Measurements from ENCODE around the gene LRRK2.
"Not testable (repeated sequence)": the region's sequence is repeated elsewhere in the genome, so short reads cannot be mapped to it uniquely, and the experiment has no call there.

The LRRK2 gene

DNA sequence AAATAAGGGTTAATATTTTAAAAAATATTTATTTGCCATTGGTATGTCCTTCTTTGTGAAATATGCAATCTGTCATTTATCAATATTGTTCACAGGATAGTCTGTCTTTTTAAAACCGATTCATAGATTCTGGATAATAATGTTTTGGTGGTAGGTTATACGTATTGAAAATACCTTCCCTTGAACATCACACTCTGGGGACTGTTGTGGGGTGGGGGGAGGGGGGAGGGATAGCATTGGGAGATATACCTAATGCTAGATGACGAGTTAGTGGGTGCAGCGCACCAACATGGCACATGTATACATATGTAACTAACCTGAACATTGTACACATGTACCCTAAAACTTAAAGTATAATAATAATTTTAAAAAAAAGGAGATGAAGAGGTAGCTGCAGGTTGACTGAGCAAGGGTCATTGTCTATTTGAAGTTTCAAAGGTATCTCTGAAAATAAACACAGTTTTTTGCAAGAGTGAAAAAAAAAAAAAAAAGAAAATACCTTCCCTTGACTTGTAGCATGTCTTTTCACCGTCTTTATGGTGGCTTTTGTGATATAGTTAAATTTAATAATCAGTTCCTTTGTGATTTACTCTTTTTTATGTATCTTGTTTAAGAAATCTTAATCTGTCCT is 19.8 kb downstream of the LRRK2 start:
- not testable (repeated sequence) for DNase-seq (ENCODE audit: low read depth in 3 of 3, low spot score in 1 of 3)

DNA sequence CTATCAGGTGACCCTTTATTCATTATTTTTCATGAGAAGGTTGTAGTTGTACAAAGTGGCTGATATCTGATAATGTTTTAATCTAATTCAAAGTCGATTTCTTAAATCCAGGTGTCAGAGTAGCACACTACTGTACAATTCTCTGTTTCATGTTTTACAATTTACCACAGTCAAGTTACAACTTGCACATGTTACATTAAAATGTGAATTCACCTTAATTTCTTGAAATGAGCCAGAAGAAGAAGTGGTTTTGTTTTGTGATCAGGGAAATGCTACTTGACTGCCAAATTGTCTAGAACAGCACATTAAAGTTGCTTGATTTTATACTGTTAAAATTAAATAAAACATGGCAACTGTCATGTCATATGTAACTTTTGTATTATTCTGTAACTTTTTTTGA is 23.2 kb downstream of the LRRK2 start:
- DNase-seq (ENCODE audit: low read depth in 3 of 3, low spot score in 1 of 3): no peak

GRCh38 chr12:40248585-40249297 is 23.9 kb downstream of the LRRK2 start:
- DNase-seq (ENCODE audit: low read depth in 3 of 3, low spot score in 1 of 3): no peak

- not testable (repeated sequence) for DNase-seq (ENCODE audit: low read depth in 3 of 3, low spot score in 1 of 3)
These were observed 25.9 kb downstream of the LRRK2 start for GRCh38 chr12:40250652-40251051.

GRCh38 chr12:40253936-40254335 is 29.1 kb downstream of the LRRK2 start:
- DNase-seq (ENCODE audit: low read depth in 3 of 3, low spot score in 1 of 3): no peak

DNA sequence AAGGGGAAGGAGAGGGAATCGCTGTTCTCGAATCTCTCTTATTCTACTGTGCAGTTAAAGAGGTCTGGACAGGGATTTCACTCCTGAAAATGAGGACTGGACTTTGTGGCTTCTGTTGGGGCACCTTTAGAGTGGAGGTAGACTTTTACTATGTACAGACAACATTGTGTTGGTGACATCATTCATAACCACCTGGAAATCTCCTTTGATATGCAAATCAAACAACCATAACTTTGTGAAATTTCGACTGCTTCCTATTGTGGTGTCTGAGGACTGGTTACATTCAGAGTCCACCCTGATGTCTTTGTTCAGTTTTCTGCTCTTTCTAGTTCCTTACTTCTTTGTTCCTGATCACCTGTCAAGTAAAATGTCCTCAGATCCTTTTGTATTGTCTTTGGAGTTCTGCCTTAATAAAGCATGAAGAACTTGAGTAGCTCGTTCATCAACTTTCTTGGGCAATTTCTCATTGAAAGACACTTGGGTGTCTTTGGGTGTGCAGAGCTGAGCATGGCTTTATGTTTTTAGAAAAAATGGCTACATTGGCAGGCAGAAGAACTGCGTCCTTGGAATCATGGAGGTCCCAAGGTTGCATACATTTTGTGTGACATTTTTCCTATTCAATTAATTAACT is 29.8 kb downstream of the LRRK2 start:
- no peak for DNase-seq (ENCODE audit: low read depth in 3 of 3, low spot score in 1 of 3)

GRCh38 chr12:40258371-40258770 is 33.6 kb downstream of the LRRK2 start:
- DNase-seq (ENCODE audit: low read depth in 3 of 3, low spot score in 1 of 3): no peak

GRCh38 chr12:40261937-40262336 is 37.1 kb downstream of the LRRK2 start:
- no peak for DNase-seq (ENCODE audit: low read depth in 3 of 3, low spot score in 1 of 3)

- no peak for DNase-seq (ENCODE audit: low read depth in 3 of 3, low spot score in 1 of 3)
These were observed 37.9 kb downstream of the LRRK2 start for GRCh38 chr12:40262657-40263056.

GRCh38 chr12:40263616-40264409 is 39.0 kb downstream of the LRRK2 start:
- DNase-seq (ENCODE audit: low read depth in 3 of 3, low spot score in 1 of 3): no peak

DNA sequence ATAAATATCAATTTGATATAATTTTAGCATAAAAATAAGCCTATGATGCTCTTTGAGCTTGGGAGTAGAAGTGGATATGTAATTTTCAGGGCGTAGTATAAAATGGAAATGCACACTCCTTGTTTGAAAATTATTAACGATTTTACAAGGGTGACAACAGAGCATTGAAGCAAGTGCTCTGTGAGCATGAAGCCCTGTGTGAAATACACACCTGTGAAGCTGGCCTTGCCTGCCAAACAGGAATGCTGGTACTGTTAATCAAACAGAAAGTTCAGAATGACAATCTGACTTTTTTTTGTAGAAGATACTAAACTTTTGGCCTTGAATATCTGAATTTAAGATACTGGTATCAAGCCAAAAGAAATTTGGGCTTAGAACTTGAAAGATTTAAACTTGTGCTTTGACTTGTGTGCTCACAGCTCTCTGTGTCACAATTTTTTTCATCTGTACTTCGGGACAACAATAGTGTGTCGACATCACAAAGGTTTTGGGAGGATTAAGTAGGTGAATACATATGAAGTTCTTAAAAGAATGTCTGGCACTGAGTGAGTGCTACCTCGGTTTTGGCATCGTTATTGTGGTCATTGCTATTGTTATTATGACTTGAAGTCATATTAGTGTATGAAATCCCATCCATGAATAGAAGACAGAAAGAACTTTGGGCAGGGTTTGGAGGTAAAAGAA is 47.3 kb downstream of the LRRK2 start:
- no peak for DNase-seq (ENCODE audit: low read depth in 3 of 3, low spot score in 1 of 3)

DNA sequence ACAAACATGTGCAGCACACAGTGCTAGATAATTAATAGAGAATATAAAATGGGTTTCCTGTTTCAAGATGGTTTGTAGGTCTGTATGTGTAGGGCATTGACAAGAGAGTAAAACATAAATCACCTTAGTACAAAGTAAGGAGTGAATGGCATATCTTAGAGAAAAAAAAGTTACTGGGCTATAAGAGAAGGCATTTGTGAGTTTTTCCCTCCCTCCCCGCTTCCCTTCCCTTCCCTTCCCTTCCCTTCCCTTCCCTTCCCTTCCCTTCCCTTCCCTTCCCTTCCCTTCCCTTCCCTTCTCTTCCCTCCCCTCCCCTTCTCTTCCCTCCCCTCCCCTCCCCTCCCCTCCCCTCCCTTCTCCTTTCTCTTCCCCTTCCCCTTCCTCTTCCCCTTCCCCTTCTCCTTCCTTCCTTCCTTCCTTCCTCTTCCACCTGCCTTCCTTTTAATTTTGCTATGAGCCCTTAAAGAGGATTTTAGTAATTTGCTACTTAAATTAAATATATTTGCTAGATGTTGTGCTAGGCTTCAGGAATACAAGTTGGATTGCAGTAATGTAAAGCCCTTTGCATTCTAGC is 57.1 kb downstream of the LRRK2 start:
- no peak for DNase-seq (ENCODE audit: low read depth in 3 of 3, low spot score in 1 of 3)

DNA sequence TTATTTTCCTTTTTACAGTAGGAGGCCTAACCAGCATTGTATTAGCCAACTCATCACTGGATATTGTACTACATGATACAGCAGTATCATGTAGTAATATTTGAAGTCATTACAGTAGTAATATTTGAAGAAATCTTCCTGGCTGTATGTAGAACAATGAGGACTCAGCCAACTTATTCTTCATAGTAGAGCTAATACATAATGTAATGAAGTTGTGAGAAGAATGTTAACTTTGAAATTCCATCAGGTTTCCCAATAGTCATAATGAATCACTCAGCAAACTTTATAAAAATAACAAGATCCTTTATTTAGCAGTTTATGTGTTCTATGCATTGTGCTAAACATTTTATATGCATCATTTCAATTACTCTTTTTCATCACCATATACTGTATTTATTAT is 61.8 kb downstream of the LRRK2 start:
- no peak for DNase-seq (ENCODE audit: low read depth in 3 of 3, low spot score in 1 of 3)

GRCh38 chr12:40287369-40287975 is 62.7 kb downstream of the LRRK2 start:
- DNase-seq (ENCODE audit: low read depth in 3 of 3, low spot score in 1 of 3): no peak

- DNase-seq (ENCODE audit: low read depth in 3 of 3, low spot score in 1 of 3): no peak
These were observed 68.1 kb downstream of the LRRK2 start for GRCh38 chr12:40292788-40293429.

- no peak for DNase-seq (ENCODE audit: low read depth in 3 of 3, low spot score in 1 of 3)
These were observed 73.5 kb downstream of the LRRK2 start for GRCh38 chr12:40298341-40298740.

DNA sequence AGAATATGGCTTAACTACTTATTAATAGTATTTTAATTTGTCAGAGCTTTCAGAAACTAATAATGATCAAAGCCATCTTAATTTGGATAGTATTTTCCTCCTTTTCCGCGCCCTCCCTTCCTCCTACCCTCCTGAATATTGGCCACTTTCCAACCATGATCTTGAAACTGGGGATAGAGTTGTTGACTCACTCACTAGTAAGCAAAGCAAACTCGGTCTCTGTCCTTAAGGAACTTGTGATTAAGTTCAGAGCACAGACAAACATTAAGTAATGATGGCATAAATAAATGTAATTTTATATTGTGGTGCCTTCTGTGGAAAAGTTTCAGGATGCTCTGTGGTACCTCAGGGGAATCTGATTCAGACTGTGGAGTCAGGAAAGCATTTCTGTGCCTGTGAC is 75.7 kb downstream of the LRRK2 start:
- DNase-seq (ENCODE audit: low read depth in 3 of 3, low spot score in 1 of 3): no peak

- DNase-seq (ENCODE audit: low read depth in 3 of 3, low spot score in 1 of 3): no peak
These were observed 84.2 kb downstream of the LRRK2 start for GRCh38 chr12:40309001-40309400.

DNA sequence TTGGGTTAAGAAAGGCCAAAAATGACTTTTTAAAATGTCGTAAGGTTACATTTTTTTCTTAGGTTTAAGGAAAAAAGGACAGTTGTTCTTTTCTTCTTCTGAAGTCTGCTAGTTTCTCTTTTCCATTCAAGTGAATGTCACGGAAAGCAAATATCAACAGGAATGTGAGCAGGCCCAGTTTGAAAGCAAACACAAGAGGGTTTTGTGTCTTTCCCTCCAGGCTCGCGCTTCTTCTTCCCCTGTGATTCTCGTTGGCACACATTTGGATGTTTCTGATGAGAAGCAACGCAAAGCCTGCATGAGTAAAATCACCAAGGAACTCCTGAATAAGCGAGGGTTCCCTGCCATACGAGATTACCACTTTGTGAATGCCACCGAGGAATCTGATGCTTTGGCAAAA is 85.4 kb downstream of the LRRK2 start:
- DNase-seq (ENCODE audit: low read depth in 3 of 3, low spot score in 1 of 3): no peak

GRCh38 chr12:40312196-40312595 is 87.4 kb downstream of the LRRK2 start:
- DNase-seq (ENCODE audit: low read depth in 3 of 3, low spot score in 1 of 3): no peak
